ENCODE measurements around the gene PPP2R2D. TPM values are rescaled to one million over a fixed set of nuclear protein-coding genes. Genes with fewer than 3 reads are reported as not detected.

PPP2R2D gene
- total RNA-seq = 10 to 100 TPM; 23.9 to 48.6 (median 36.7) TPM

DNA sequence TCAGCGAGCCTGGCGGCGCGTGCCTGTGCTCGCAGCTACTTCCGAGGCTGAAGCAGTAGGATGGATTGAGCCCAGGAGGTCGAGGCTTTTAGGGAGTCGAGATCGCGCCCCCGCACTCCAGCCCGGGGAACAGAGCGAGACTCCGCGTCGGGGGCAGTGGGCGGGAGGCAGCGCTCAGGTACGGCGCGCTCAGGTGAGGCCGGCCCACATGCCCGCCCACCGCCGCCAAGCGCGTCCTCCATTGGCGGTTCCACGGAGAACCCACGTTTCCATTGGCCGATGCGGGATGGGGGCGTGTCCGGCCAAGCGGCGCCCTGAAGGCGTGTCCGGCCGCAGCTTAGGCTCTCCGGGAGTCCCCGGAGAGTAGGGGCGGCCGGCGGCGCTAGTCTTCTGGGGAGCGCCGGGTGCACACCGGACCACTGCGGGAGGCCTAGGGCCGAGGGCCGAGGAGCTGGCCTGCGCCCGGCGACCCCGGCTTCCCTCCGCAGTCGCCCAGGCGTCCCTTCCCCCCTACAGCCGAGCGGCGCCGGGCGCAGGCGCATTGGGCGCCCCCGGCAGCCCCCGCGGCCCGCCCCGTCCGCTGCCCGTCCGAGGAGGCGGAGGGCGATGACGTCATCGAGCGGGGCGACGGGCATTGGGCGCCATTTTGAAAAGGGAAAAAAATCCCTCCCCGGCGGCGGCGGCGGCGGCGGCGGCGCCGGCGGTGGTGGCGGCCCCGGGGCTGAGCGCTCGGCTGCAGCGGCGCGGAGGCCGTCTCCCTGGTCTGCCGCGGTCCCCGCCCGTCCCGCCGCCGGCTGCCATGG lies at the start of gene PPP2R2D:
Gene PPP2R2D, plus strand, starts transcription at position 659 of the 803 bp plus-strand sequence. Its CDS starts 141 bp downstream, at position 800.
- WGBS, 2 donors = 0 to 1% methylated on average over 40 to 53 of the region's 107 CpGs
- TF ChIP-seq, protein P1, sequence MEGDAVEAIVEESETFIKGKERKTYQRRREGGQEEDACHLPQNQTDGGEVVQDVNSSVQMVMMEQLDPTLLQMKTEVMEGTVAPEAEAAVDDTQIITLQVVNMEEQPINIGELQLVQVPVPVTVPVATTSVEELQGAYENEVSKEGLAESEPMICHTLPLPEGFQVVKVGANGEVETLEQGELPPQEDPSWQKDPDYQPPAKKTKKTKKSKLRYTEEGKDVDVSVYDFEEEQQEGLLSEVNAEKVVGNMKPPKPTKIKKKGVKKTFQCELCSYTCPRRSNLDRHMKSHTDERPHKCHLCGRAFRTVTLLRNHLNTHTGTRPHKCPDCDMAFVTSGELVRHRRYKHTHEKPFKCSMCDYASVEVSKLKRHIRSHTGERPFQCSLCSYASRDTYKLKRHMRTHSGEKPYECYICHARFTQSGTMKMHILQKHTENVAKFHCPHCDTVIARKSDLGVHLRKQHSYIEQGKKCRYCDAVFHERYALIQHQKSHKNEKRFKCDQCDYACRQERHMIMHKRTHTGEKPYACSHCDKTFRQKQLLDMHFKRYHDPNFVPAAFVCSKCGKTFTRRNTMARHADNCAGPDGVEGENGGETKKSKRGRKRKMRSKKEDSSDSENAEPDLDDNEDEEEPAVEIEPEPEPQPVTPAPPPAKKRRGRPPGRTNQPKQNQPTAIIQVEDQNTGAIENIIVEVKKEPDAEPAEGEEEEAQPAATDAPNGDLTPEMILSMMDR (IDR thresholded peaks at IDR 0.05) = no peak
- TF ChIP-seq POLR2A (IDR thresholded peaks at IDR 0.05) = no peak
- DNase-seq (ENCODE audit: low spot score in 2 of 2) = peak; percentile 91 to 99
- H3K4me3 ChIP-seq (ENCODE audit: low read depth, poor library complexity, severe bottlenecking) = peak within 1 kb of the TSS; percentile 85
- intact Hi-C loops (cut with DNase I; ENCODE audit: low total_unique reads) = loop anchor here (10.0 kb wide), 1 partner anchor 84 kb away; the partner anchor contains the start of gene BNIP3

- DNase-seq (ENCODE audit: low spot score in 2 of 2) = peak in 1 of 2 donors; percentile 37
- H3K4me3 ChIP-seq (ENCODE audit: low read depth, poor library complexity, severe bottlenecking) = no peak overlapping the region
- WGBS, 2 donors = 86 to 92% methylated on average over 11 of the region's 11 CpGs
- TF ChIP-seq, protein P1 (IDR thresholded peaks at IDR 0.05) = no peak
- TF ChIP-seq POLR2A (IDR thresholded peaks at IDR 0.05) = no peak
- intact Hi-C loops (cut with DNase I; ENCODE audit: low total_unique reads) = no loop called here
Observed at GRCh38 chr10:131851346-131851745, 49.5 kb upstream of the PPP2R2D start.

- intact Hi-C loops (cut with DNase I; ENCODE audit: low total_unique reads) = no loop called here
- no peak overlapping the region for H3K4me3 ChIP-seq (ENCODE audit: low read depth, poor library complexity, severe bottlenecking)
- WGBS, 2 donors = 93 to 94% methylated on average over 32 of the region's 32 CpGs
- peak in 1 of 2 donors; percentile 60 for DNase-seq (ENCODE audit: low spot score in 2 of 2)
- TF ChIP-seq POLR2A (IDR thresholded peaks at IDR 0.05) = no peak
- TF ChIP-seq, protein P1 (IDR thresholded peaks at IDR 0.05) = no peak
Observed at GRCh38 chr10:131852176-131852822, 48.5 kb upstream of the PPP2R2D start.

DNA sequence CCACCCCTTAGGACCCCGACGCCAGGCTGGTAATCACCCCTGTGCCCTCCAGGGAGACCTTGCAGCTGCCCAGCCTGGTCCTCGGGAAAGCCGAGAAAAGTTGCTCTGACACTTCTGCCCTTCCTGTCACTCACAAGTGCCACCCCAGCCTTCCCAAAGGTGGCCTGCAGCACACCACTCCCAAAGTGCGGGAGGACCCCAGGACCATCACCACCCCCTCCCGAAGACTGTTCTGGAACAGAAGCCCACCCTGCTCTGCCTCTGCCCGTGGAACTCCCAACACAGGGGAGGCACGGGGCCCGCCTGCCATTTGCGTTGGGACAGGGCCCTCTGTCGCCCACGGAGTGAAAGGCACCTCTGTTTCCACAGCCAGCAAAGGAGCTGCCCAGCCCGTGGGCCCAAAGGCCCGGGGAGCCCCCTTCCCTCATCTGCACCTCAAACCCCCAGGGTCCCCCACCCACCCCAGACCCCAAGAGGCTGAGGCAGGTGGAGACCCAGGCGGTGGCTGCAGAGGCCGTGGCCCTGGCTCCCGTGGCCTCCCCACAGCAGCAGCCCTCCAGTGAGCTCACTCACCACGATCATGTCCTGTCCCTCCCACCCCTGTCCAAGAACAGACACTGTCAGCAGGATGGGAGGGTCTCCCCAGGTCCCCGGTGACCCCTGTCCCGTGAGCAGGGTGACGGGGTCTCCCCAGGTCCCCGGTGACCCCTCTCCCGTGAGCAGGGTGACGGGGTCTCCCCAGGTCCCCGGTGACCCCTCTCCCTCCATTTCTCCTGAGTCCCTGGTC lies 47.8 kb upstream of the PPP2R2D start:
- TF ChIP-seq, protein P1 (IDR thresholded peaks at IDR 0.05) = no peak
- TF ChIP-seq POLR2A (IDR thresholded peaks at IDR 0.05) = no peak

GRCh38 chr10:131853610-131853964 lies 47.2 kb upstream of the PPP2R2D start:
- H3K4me3 ChIP-seq (ENCODE audit: low read depth, poor library complexity, severe bottlenecking) = no peak overlapping the region
- no peak for TF ChIP-seq POLR2A (IDR thresholded peaks at IDR 0.05)
- TF ChIP-seq, protein P1 (IDR thresholded peaks at IDR 0.05) = no peak
- peak in 1 of 2 donors; percentile 39 for DNase-seq (ENCODE audit: low spot score in 2 of 2)
- 90 to 92% methylated on average over 13 of the region's 13 CpGs for whole genome bisulfite sequencing, 2 donors
- intact Hi-C loops (cut with DNase I; ENCODE audit: low total_unique reads) = no loop called here

More for the DNA sequence above, 47.8 kb upstream of the PPP2R2D start:
- intact Hi-C loops (cut with DNase I; ENCODE audit: low total_unique reads) = no loop called here
- peak in 1 of 2 donors; percentile 50 for DNase-seq (ENCODE audit: low spot score in 2 of 2)
- 87 to 92% methylated on average over 21 to 25 of the region's 25 CpGs for WGBS, 2 donors
- H3K4me3 ChIP-seq (ENCODE audit: low read depth, poor library complexity, severe bottlenecking) = no peak overlapping the region

Data from lower leg skin (tissue), 4 donors.